OCI-LY1 (cell line): ENCODE results near the gene FKBP6.

Experiments
- CTCF ChIP-seq: fragments of 200-600 bp; sonication (generic), shearing (Covaris generic); IDR thresholded peaks from 2 replicates; pipeline ENCODE4 v1.5.1; 2017; ENCODE audit warnings: mild to moderate bottlenecking, antibody characterized with exemption, low read length, moderate library complexity, mixed read lengths
- EZH2 ChIP-seq: fragments of 200-600 bp; sonication (generic), shearing (Covaris generic); IDR thresholded peaks from 2 replicates; pipeline ENCODE4 v1.8.0; 2017; ENCODE audit warnings: borderline replicate concordance, mixed run types, mild to moderate bottlenecking, antibody characterized with exemption, low read length, moderate library complexity, mixed read lengths

- TF ChIP-seq CTCF (no peak), EZH2 (no peak)
Measured at GRCh38 chr7:73391396-73391795, 63.4 kb downstream of the FKBP6 start.
